ENCODE measurements around the gene PHC1. TPM values are rescaled to one million over a fixed set of nuclear protein-coding genes. Genes with fewer than 3 reads are reported as not detected.

The PHC1 gene
- total RNA-seq, 2 experiments from 2014 or later = 33.6 to 52.2 TPM

- POLR2A ChIA-PET = interaction anchor here (0.6 to 1.6 kb wide), 13 partner anchors 11 to 426 kb away, joined by 3 to 6 read pairs (median 3); no protein-coding TSS in a partner anchor
- Histone ChIP-seq H3K36me3 (ENCODE audit: insufficient read depth, low read length) (peaks cover 61% of the 10 kb centered on the region), H3K4me1 (ENCODE audit: insufficient read depth, low read length, poor library complexity, severe bottlenecking) (peaks cover 28% of the 10 kb centered on the region), H3K9me3 (ENCODE audit: low read length) (peaks cover 26% of the 10 kb centered on the region), H3K4me2 (ENCODE audit: low read length) (peak overlapping the region; percentile 98), H3K27ac (ENCODE audit: low read depth, low read length, poor library complexity, severe bottlenecking) (peak overlapping the region; percentile 83), H3K4me3 (ENCODE audit: low read depth, low read length, poor library complexity, severe bottlenecking) (peak overlapping the region; percentile 88), H4K20me1 (ENCODE audit: insufficient read depth, low read length) (peaks cover 30% of the 10 kb centered on the region), H3K9me2 (ENCODE audit: insufficient read depth, low read length) (no peaks in the 10 kb centered on the region), H2AFZ (ENCODE audit: low read length) (peak overlapping the region; percentile 88), H3K79me2 (ENCODE audit: insufficient read depth, low read depth, low read length) (peaks cover 54% of the 10 kb centered on the region)
- DNase-seq (ENCODE audit: low spot score) = no peak
- TF ChIP-seq CTCF (conservative IDR thresholded peaks at IDR 0.05; ENCODE audit: low read length) (peak; percentile 22; the same call in 1 of the 2 replicates), EZH2phosphoT487 (IDR thresholded peaks at IDR 0.05; ENCODE audit: borderline replicate concordance, low read depth, low read length) (no peak)
- BruUV-seq (replicated peaks) = TSS peak; percentile 70
- CTCF ChIA-PET (ENCODE audit: unreplicated experiment) = no interaction called here
- intact Hi-C loops (cut with micrococcal nuclease; ENCODE audit: unreplicated experiment) = loop anchor here (2.0 kb wide), 1 partner anchor 89 kb away; no protein-coding TSS in a partner anchor
Measured at GRCh38 chr12:8950221-8950527, 35.9 kb downstream of the PHC1 start.

GRCh38 chr12:8950702-8951478, 36.6 kb downstream of the PHC1 start:
- peaks cover 61% of the 10 kb centered on the region for H3K36me3 ChIP-seq (ENCODE audit: insufficient read depth, low read length)
- no peak for DNase-seq (ENCODE audit: low spot score)
- TF ChIP-seq EZH2phosphoT487 (IDR thresholded peaks at IDR 0.05; ENCODE audit: borderline replicate concordance, low read depth, low read length) = no peak
- no peak for TF ChIP-seq CTCF (conservative IDR thresholded peaks at IDR 0.05; ENCODE audit: low read length)
- H3K79me2 ChIP-seq (ENCODE audit: insufficient read depth, low read depth, low read length) = peaks cover 50% of the 10 kb centered on the region
- peaks cover 28% of the 10 kb centered on the region for H3K9me3 ChIP-seq (ENCODE audit: low read length)
- CTCF ChIA-PET (ENCODE audit: unreplicated experiment) = interaction anchor here (0.6 kb wide), 1 partner anchor 37 kb away, joined by 3 read pairs; no protein-coding TSS in a partner anchor
- H3K27ac ChIP-seq (ENCODE audit: low read depth, low read length, poor library complexity, severe bottlenecking) = peak overlapping the region; percentile 83
- peak overlapping the region; percentile 98 for H3K4me2 ChIP-seq (ENCODE audit: low read length)
- POLR2A ChIA-PET = interaction anchor here (0.5 to 1.6 kb wide), 10 partner anchors 11 to 427 kb away, joined by 3 to 6 read pairs (median 4); no protein-coding TSS in a partner anchor
- peak overlapping the region; percentile 88 for H3K4me3 ChIP-seq (ENCODE audit: low read depth, low read length, poor library complexity, severe bottlenecking)
- peaks cover 30% of the 10 kb centered on the region for H4K20me1 ChIP-seq (ENCODE audit: insufficient read depth, low read length)
- no TSS peak for BruUV-seq (replicated peaks)
- intact Hi-C loops (cut with micrococcal nuclease; ENCODE audit: unreplicated experiment) = loop anchor here (2.0 kb wide), 1 partner anchor 88 kb away; no protein-coding TSS in a partner anchor
- H3K9me2 ChIP-seq (ENCODE audit: insufficient read depth, low read length) = no peaks in the 10 kb centered on the region
- H2AFZ ChIP-seq (ENCODE audit: low read length) = peak overlapping the region; percentile 88
- H3K4me1 ChIP-seq (ENCODE audit: insufficient read depth, low read length, poor library complexity, severe bottlenecking) = peaks cover 28% of the 10 kb centered on the region
